ENCODE data around the gene FBXO31.

The FBXO31 gene

GRCh38 chr16:87338155-87338765 is 45.3 kb downstream of the FBXO31 start:
- peaks cover 45% of the 10 kb centered on the region for H3K36me3 ChIP-seq (ENCODE audit: low read depth)
- ATAC-seq (ENCODE audit: low read depth) (no peak), DNase-seq (ENCODE audit: low spot score) (no peak)
- H3K9me3 ChIP-seq (ENCODE audit: severe bottlenecking): no peaks in the 10 kb centered on the region
- H3K27ac ChIP-seq (ENCODE audit: poor library complexity, severe bottlenecking): no peak overlapping the region
- no peaks in the 10 kb centered on the region for H3K4me1 ChIP-seq (ENCODE audit: insufficient read depth, poor library complexity, severe bottlenecking)
- H3K27me3 ChIP-seq (ENCODE audit: insufficient read depth, poor library complexity, severe bottlenecking): no peaks in the 10 kb centered on the region
- no peak for TF ChIP-seq CTCF (IDR thresholded peaks at IDR 0.05; ENCODE audit: poor library complexity, severe bottlenecking)
- no peak overlapping the region for H3K4me3 ChIP-seq (ENCODE audit: severe bottlenecking)

GRCh38 chr16:87337262-87337771 is 46.3 kb downstream of the FBXO31 start:
- Histone ChIP-seq H3K9me3 (ENCODE audit: severe bottlenecking) (no peaks in the 10 kb centered on the region), H3K4me3 (ENCODE audit: severe bottlenecking) (no peak overlapping the region), H3K27ac (ENCODE audit: poor library complexity, severe bottlenecking) (no peak overlapping the region), H3K36me3 (ENCODE audit: low read depth) (peaks cover 42% of the 10 kb centered on the region), H3K4me1 (ENCODE audit: insufficient read depth, poor library complexity, severe bottlenecking) (no peaks in the 10 kb centered on the region), H3K27me3 (ENCODE audit: insufficient read depth, poor library complexity, severe bottlenecking) (no peaks in the 10 kb centered on the region)
- DNase-seq (ENCODE audit: low spot score) (no peak), ATAC-seq (ENCODE audit: low read depth) (no peak)
- no peak for TF ChIP-seq CTCF (IDR thresholded peaks at IDR 0.05; ENCODE audit: poor library complexity, severe bottlenecking)

GRCh38 chr16:87336434-87337240 is 46.9 kb downstream of the FBXO31 start:
- Histone ChIP-seq H3K4me3 (ENCODE audit: severe bottlenecking) (no peak overlapping the region), H3K27ac (ENCODE audit: poor library complexity, severe bottlenecking) (no peak overlapping the region), H3K9me3 (ENCODE audit: severe bottlenecking) (no peaks in the 10 kb centered on the region), H3K4me1 (ENCODE audit: insufficient read depth, poor library complexity, severe bottlenecking) (no peaks in the 10 kb centered on the region), H3K27me3 (ENCODE audit: insufficient read depth, poor library complexity, severe bottlenecking) (no peaks in the 10 kb centered on the region), H3K36me3 (ENCODE audit: low read depth) (peaks cover 39% of the 10 kb centered on the region)
- TF ChIP-seq CTCF (IDR thresholded peaks at IDR 0.05; ENCODE audit: poor library complexity, severe bottlenecking): no peak
- no peak for DNase-seq (ENCODE audit: low spot score)
- no peak for ATAC-seq (ENCODE audit: low read depth)

- Histone ChIP-seq H3K27me3 (ENCODE audit: insufficient read depth, poor library complexity, severe bottlenecking) (no peaks in the 10 kb centered on the region), H3K36me3 (ENCODE audit: low read depth) (peaks cover 39% of the 10 kb centered on the region), H3K9me3 (ENCODE audit: severe bottlenecking) (no peaks in the 10 kb centered on the region), H3K4me1 (ENCODE audit: insufficient read depth, poor library complexity, severe bottlenecking) (no peaks in the 10 kb centered on the region), H3K27ac (ENCODE audit: poor library complexity, severe bottlenecking) (no peak overlapping the region), H3K4me3 (ENCODE audit: severe bottlenecking) (no peak overlapping the region)
- DNase-seq (ENCODE audit: low spot score) (no peak), ATAC-seq (ENCODE audit: low read depth) (no peak)
- TF ChIP-seq CTCF (IDR thresholded peaks at IDR 0.05; ENCODE audit: poor library complexity, severe bottlenecking): no peak
Measured at GRCh38 chr16:87335625-87336433, 47.7 kb downstream of the FBXO31 start.
